SK-N-SH treated with all-trans-retinoic acid at 6 μM for 48 hours (cell line): ENCODE results near the gene SPEM2.

Source experiments
- ATAC-seq: fragments of 200-7000 bp; cut with Tn5 transposase; 3 replicates; pipeline ENCODE4 v1.9.1; 2020; ENCODE audit warnings: mild to moderate bottlenecking, moderate library complexity
- ARNTL ChIP-seq: fragments of 450-650 bp; formaldehyde crosslinking; IDR thresholded peaks from 2 replicates; pipeline ENCODE4 v1.5.0; 2020; ENCODE audit warnings: low read depth, mild to moderate bottlenecking, moderate library complexity, borderline replicate concordance
- BACH2 ChIP-seq: fragments of 250-450 bp; sonication (Bioruptor Pico); IDR thresholded peaks from 2 replicates; pipeline ENCODE4 v1.9.0; 2021; ENCODE audit warnings: mild to moderate bottlenecking, borderline replicate concordance
- CSDC2 ChIP-seq: fragments of 250-450 bp; sonication (Bioruptor Pico); IDR thresholded peaks from 2 replicates; pipeline ENCODE4 v1.5.0; 2020; ENCODE audit warnings: mild to moderate bottlenecking, moderate library complexity
- ESRRG ChIP-seq: fragments of 250-450 bp; sonication (Bioruptor Pico); IDR thresholded peaks from 2 replicates; pipeline ENCODE4 v1.6.1; 2021; ENCODE audit warnings: mild to moderate bottlenecking
- GLIS3 ChIP-seq: fragments of 250-450 bp; sonication (Bioruptor Pico); IDR thresholded peaks from 2 replicates; pipeline ENCODE4 v1.5.0; 2020; ENCODE audit warnings: mild to moderate bottlenecking, moderate library complexity
- ISL1 ChIP-seq: fragments of 250-450 bp; sonication (Bioruptor Pico); IDR thresholded peaks from 2 replicates; pipeline ENCODE4 v2.1.2; 2022; ENCODE audit warnings: mild to moderate bottlenecking, moderate library complexity
- OSR1 ChIP-seq: fragments of 250-450 bp; sonication (Bioruptor Pico); IDR thresholded peaks from 2 replicates; pipeline ENCODE4 v1.8.0; 2022; ENCODE audit warnings: moderate library complexity, mild to moderate bottlenecking, inconsistent platforms
- PPARA ChIP-seq: fragments of 250-450 bp; sonication (Bioruptor Pico); IDR thresholded peaks from 2 replicates; pipeline ENCODE4 v1.5.0; 2020; ENCODE audit warnings: mild to moderate bottlenecking, borderline replicate concordance
- RARB ChIP-seq: fragments of 250-450 bp; sonication (Bioruptor Pico); IDR thresholded peaks from 2 replicates; pipeline ENCODE4 v1.8.0; 2021; ENCODE audit warnings: mild to moderate bottlenecking, moderate library complexity
- SNAI2 ChIP-seq: fragments of 250-450 bp; sonication (Bioruptor Pico); IDR thresholded peaks from 2 replicates; pipeline ENCODE4 v1.5.0; 2020; ENCODE audit warnings: mild to moderate bottlenecking, moderate library complexity
- TCF4 ChIP-seq: fragments of 250-450 bp; sonication (Bioruptor Pico); IDR thresholded peaks from 2 replicates; pipeline ENCODE4 v1.8.0; 2021; ENCODE audit warnings: mild to moderate bottlenecking, moderate library complexity, borderline replicate concordance
- TOX ChIP-seq: fragments of 250-450 bp; sonication (Bioruptor Pico); IDR thresholded peaks from 2 replicates; pipeline ENCODE4 v1.8.0; 2021; ENCODE audit warnings: mild to moderate bottlenecking, moderate library complexity, borderline replicate concordance
- ZC3H10 ChIP-seq: fragments of 250-450 bp; sonication (Bioruptor Pico); IDR thresholded peaks from 2 replicates; pipeline ENCODE4 v1.5.1; 2021; ENCODE audit warnings: mild to moderate bottlenecking, moderate library complexity
- ZFP3 ChIP-seq: fragments of 250-450 bp; sonication (Bioruptor Pico); IDR thresholded peaks from 2 replicates; pipeline ENCODE4 v1.5.0; 2020; ENCODE audit warnings: mild to moderate bottlenecking, moderate library complexity
- ZFP30 ChIP-seq: fragments of 450-650 bp; formaldehyde crosslinking; IDR thresholded peaks from 2 replicates; pipeline ENCODE4 v1.5.0; 2022; ENCODE audit warnings: mild to moderate bottlenecking, moderate library complexity
- ZNF565 ChIP-seq: fragments of 450-650 bp; formaldehyde crosslinking; conservative IDR thresholded peaks from 2 replicates; pipeline ENCODE4 v1.5.0; 2020; ENCODE audit warnings: low read depth, mild to moderate bottlenecking, moderate library complexity
- ZNF70 ChIP-seq: fragments of 450-650 bp; formaldehyde crosslinking; IDR thresholded peaks from 2 replicates; pipeline ENCODE4 v1.5.0; 2020; ENCODE audit warnings: mild to moderate bottlenecking, moderate library complexity
- ZNF8 ChIP-seq: fragments of 450-650 bp; formaldehyde crosslinking; IDR thresholded peaks from 2 replicates; pipeline ENCODE4 v1.5.0; 2020; ENCODE audit warnings: mild to moderate bottlenecking, moderate library complexity
- TF ChIP-seq, protein P1 (sequence below): fragments of 250-450 bp; sonication (Bioruptor Pico); IDR thresholded peaks from 2 replicates; pipeline ENCODE4 v1.5.0; 2020; ENCODE audit warnings: mild to moderate bottlenecking, moderate library complexity
- TF ChIP-seq, protein P2 (sequence below): fragments of 250-450 bp; sonication (Bioruptor Pico); IDR thresholded peaks from 2 replicates; pipeline ENCODE4 v1.5.1; 2020; ENCODE audit warnings: low read depth, mild to moderate bottlenecking, moderate library complexity
- TF ChIP-seq, protein P3 (sequence below): fragments of 250-450 bp; sonication (Bioruptor Pico); IDR thresholded peaks from 2 replicates; pipeline ENCODE4 v1.8.0; 2021; ENCODE audit warnings: low read depth, mild to moderate bottlenecking, moderate library complexity, borderline replicate concordance
- TF ChIP-seq, protein P4 (sequence below): fragments of 250-450 bp; sonication (Bioruptor Pico); IDR thresholded peaks from 2 replicates; pipeline ENCODE4 v1.8.0; 2020; ENCODE audit warnings: mild to moderate bottlenecking, moderate library complexity, borderline replicate concordance
- TF ChIP-seq, protein P5 (sequence below): fragments of 250-450 bp; sonication (Bioruptor Pico); IDR thresholded peaks from 2 replicates; pipeline ENCODE4 v1.5.1; 2021; ENCODE audit warnings: mild to moderate bottlenecking, moderate library complexity

SPEM2 gene

DNA sequence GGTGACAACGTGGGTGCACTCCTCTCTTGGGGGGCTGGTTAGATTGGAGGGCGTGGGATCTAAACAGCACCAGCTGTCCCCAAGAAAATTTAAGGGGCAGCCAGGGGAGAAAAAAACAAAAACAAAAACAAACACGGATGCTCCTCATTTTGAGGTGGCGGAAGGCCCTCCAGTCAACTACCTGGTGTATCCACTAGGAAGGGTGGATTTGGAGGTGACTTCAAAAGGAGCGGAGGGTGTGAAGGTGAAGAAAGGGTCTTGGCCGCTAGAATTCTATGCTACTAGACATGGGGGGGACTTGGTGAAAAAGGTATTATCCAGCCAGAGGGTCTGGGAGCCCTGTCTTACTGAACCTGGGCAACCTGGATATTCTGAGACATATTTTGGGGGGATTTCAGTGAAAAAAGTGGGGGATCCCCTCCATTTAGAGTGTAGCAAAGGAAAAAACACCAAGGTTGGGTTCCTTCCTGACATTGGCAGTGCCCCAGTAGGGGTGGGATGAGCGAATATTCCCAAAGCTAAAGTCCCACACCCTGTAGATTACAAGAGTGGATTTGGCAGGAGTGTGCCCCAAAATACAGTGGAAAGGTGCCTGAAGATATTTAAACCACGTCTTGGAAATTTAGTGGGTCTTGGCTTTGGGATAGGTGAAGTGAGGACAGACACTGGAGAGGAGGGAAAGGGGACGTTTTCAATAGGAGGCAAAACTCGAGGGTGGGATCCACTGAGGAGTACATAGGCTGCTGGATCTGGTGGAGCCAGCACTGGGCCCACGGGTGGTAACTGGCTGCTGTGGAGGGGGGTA is 13.4 kb downstream of the SPEM2 start:
- no peak for TF ChIP-seq TCF4 (CRISPR knock-in tag)
- no peak for TF ChIP-seq ZNF565
- no peak for TF ChIP-seq OSR1 (CRISPR knock-in tag)
- no peak for TF ChIP-seq ZFP3 (CRISPR knock-in tag)
- no peak for TF ChIP-seq TOX
- no peak for TF ChIP-seq ZC3H10 (CRISPR knock-in tag)
- no peak for TF ChIP-seq ESRRG (CRISPR knock-in tag)
- TF ChIP-seq, protein P1, sequence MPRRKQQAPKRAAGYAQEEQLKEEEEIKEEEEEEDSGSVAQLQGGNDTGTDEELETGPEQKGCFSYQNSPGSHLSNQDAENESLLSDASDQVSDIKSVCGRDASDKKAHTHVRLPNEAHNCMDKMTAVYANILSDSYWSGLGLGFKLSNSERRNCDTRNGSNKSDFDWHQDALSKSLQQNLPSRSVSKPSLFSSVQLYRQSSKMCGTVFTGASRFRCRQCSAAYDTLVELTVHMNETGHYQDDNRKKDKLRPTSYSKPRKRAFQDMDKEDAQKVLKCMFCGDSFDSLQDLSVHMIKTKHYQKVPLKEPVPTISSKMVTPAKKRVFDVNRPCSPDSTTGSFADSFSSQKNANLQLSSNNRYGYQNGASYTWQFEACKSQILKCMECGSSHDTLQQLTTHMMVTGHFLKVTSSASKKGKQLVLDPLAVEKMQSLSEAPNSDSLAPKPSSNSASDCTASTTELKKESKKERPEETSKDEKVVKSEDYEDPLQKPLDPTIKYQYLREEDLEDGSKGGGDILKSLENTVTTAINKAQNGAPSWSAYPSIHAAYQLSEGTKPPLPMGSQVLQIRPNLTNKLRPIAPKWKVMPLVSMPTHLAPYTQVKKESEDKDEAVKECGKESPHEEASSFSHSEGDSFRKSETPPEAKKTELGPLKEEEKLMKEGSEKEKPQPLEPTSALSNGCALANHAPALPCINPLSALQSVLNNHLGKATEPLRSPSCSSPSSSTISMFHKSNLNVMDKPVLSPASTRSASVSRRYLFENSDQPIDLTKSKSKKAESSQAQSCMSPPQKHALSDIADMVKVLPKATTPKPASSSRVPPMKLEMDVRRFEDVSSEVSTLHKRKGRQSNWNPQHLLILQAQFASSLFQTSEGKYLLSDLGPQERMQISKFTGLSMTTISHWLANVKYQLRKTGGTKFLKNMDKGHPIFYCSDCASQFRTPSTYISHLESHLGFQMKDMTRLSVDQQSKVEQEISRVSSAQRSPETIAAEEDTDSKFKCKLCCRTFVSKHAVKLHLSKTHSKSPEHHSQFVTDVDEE (CRISPR knock-in tag) = no peak
- TF ChIP-seq ZNF70 (CRISPR knock-in tag) = no peak
- no peak for TF ChIP-seq GLIS3 (CRISPR knock-in tag)
- no peak for TF ChIP-seq RARB (CRISPR knock-in tag)
- no peak for TF ChIP-seq ZFP30 (CRISPR knock-in tag)
- TF ChIP-seq CSDC2 (CRISPR knock-in tag) = no peak
- TF ChIP-seq, protein P2, sequence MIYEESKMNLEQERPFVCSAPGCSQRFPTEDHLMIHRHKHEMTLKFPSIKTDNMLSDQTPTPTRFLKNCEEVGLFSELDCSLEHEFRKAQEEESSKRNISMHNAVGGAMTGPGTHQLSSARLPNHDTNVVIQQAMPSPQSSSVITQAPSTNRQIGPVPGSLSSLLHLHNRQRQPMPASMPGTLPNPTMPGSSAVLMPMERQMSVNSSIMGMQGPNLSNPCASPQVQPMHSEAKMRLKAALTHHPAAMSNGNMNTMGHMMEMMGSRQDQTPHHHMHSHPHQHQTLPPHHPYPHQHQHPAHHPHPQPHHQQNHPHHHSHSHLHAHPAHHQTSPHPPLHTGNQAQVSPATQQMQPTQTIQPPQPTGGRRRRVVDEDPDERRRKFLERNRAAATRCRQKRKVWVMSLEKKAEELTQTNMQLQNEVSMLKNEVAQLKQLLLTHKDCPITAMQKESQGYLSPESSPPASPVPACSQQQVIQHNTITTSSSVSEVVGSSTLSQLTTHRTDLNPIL (CRISPR knock-in tag) = no peak
- TF ChIP-seq ISL1 (CRISPR knock-in tag) = no peak
- TF ChIP-seq, protein P3, sequence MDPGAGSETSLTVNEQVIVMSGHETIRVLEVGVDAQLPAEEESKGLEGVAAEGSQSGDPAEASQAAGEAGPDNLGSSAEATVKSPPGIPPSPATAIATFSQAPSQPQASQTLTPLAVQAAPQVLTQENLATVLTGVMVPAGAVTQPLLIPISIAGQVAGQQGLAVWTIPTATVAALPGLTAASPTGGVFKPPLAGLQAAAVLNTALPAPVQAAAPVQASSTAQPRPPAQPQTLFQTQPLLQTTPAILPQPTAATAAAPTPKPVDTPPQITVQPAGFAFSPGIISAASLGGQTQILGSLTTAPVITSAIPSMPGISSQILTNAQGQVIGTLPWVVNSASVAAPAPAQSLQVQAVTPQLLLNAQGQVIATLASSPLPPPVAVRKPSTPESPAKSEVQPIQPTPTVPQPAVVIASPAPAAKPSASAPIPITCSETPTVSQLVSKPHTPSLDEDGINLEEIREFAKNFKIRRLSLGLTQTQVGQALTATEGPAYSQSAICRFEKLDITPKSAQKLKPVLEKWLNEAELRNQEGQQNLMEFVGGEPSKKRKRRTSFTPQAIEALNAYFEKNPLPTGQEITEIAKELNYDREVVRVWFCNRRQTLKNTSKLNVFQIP = no peak
- TF ChIP-seq BACH2 (CRISPR knock-in tag) = no peak
- no peak for TF ChIP-seq PPARA (CRISPR knock-in tag)
- ATAC-seq = no peak

DNA sequence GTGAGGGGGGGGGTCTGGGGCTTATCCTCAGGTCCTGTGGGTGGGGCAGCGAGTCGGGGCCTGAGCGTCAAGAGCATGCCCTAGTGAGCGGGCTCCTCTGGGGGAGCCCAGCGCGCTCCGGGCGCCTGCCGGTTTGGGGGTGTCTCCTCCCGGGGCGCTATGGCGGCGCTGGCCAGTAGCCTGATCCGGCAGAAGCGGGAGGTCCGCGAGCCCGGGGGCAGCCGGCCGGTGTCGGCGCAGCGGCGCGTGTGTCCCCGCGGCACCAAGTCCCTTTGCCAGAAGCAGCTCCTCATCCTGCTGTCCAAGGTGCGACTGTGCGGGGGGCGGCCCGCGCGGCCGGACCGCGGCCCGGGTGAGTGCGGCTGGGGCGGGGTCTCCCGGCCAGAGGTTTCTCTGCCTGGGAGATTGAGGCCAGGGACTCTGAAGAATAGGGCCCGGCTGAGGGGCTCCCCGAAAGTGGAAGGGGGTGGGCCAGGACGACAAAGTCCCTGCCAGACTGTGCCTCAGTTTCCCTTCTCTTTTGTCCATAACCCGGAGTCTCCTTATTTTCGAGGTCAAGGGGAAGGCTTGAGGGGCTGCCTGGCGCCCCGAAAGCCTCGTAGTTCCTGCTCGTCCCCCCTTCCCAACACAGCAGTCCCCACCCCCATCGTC is 14.2 kb downstream of the SPEM2 start, which contains the start of gene FGF11:
Gene FGF11, plus strand, starts transcription at position 51 of the 651 bp plus-strand sequence. Its CDS starts 109 bp downstream, at position 160.
- ATAC-seq = no peak; the same call in 2 of the 3 replicates
- no peak for TF ChIP-seq ARNTL (CRISPR knock-in tag)
- no peak for TF ChIP-seq SNAI2 (CRISPR knock-in tag)
- TF ChIP-seq ZNF8 (CRISPR knock-in tag) = no peak
- no peak for TF ChIP-seq ZNF565
- TF ChIP-seq PPARA (CRISPR knock-in tag) = no peak
- TF ChIP-seq OSR1 (CRISPR knock-in tag) = no peak
- no peak for TF ChIP-seq ZNF70 (CRISPR knock-in tag)
- TF ChIP-seq GLIS3 (CRISPR knock-in tag) = no peak
- TF ChIP-seq, protein P4, sequence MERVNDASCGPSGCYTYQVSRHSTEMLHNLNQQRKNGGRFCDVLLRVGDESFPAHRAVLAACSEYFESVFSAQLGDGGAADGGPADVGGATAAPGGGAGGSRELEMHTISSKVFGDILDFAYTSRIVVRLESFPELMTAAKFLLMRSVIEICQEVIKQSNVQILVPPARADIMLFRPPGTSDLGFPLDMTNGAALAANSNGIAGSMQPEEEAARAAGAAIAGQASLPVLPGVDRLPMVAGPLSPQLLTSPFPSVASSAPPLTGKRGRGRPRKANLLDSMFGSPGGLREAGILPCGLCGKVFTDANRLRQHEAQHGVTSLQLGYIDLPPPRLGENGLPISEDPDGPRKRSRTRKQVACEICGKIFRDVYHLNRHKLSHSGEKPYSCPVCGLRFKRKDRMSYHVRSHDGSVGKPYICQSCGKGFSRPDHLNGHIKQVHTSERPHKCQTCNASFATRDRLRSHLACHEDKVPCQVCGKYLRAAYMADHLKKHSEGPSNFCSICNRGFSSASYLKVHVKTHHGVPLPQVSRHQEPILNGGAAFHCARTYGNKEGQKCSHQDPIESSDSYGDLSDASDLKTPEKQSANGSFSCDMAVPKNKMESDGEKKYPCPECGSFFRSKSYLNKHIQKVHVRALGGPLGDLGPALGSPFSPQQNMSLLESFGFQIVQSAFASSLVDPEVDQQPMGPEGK (CRISPR knock-in tag) = no peak
- TF ChIP-seq ISL1 (CRISPR knock-in tag) = no peak
- TF ChIP-seq, protein P5, sequence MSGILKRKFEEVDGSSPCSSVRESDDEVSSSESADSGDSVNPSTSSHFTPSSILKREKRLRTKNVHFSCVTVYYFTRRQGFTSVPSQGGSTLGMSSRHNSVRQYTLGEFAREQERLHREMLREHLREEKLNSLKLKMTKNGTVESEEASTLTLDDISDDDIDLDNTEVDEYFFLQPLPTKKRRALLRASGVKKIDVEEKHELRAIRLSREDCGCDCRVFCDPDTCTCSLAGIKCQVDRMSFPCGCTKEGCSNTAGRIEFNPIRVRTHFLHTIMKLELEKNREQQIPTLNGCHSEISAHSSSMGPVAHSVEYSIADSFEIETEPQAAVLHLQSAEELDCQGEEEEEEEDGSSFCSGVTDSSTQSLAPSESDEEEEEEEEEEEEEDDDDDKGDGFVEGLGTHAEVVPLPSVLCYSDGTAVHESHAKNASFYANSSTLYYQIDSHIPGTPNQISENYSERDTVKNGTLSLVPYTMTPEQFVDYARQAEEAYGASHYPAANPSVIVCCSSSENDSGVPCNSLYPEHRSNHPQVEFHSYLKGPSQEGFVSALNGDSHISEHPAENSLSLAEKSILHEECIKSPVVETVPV (CRISPR knock-in tag) = no peak
